Stimulated activated CD8-positive, alpha-beta memory T cell treated with anti-CD3 and anti-CD28 coated beads, Interleukin-15, amount 100 ng/mL, for 4 hours (primary cell): Measurements from ENCODE around the gene SLX4.
"Not testable (repeated sequence)": the region's sequence is repeated elsewhere in the genome, so short reads cannot be mapped to it uniquely, and the experiment has no call there.

ENCODE experiments used
- DNase-seq, 2 donors: peaks; one replicate each; pipeline ENCODE4 v3.0.0-alpha.2; 2020; ENCODE audit warnings: low read depth in 2 of 2

SLX4 gene

DNA sequence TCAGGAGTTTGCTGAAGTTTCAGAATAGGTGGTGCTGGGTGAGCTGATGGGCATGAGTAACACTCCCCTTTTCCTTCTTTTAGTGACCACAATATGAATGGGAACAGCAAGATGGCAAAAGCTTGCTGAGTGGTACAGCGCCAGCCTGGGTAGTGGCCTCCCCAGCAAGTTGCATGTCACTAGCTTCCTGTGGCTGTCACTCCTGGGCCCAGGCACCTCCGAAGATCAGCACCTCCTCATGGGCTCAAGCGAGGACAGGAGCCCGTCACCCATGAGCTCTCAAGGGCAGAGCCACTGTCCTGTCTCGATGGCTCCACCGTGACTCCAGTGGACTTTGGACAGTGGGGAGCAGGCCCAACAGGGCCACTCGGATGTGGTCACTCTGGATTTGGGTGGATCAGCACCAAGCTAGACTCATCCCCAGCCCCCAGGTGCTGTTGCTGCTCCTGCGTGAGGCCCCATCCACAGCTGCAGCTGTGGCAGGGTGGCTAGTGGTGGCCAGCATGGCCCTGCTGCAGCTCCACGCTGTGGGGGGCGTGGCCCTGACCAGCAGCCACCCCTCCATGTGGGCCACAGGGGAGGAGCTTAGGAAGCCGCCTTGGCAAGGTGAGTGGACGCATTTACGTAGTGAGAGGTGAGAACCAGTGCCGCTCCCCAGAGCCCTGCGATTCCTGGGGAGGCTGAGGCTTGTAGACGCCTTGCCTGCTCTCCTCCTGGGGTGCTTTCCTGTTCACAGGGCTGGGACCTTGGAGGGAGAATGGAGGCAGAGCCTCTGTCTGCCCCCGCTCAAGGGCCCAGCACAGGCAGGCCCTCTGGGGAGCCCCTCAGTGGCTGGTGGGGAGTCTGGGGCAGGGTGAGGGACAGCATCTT is 29.5 kb upstream of the SLX4 start:
- no peak for DNase-seq

GRCh38 chr16:3640207-3640606 is 28.8 kb upstream of the SLX4 start:
- no peak for DNase-seq

GRCh38 chr16:3638916-3639644 is 27.7 kb upstream of the SLX4 start:
- DNase-seq, result no peak

DNA sequence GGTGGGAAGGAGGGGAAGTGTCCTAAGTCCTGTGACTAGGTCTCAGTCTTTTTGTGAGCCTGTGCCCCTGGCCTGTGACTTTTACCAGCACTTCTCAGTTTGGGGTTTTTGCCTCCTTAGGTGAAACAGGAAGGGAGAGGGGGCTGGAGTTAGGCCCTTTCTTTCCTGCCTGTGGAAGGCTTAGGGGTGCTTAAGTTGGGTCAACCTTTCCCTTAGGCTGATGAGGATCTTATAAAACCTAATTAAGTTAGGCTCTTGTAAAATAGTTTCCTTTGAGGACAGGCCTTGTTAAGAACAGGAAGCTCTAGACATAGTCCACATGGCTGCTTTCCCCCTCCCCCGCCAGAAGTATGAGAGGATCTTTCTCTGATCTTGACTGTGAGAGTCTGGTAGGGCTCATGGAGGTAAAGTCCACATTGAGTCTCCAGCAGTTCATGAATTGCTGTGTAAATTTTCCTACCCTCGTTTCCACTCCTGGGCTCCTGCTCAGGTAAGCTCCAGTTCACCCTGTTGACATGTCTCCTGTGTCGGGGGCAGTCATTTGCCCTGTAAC is 26.0 kb upstream of the SLX4 start:
- DNase-seq, result no peak

GRCh38 chr16:3625911-3626732 is 14.7 kb upstream of the SLX4 start:
- DNase-seq, result no peak

GRCh38 chr16:3625331-3625730 is 13.9 kb upstream of the SLX4 start:
- no peak for DNase-seq

GRCh38 chr16:3623642-3624041 is 12.2 kb upstream of the SLX4 start:
- no peak for DNase-seq

DNA sequence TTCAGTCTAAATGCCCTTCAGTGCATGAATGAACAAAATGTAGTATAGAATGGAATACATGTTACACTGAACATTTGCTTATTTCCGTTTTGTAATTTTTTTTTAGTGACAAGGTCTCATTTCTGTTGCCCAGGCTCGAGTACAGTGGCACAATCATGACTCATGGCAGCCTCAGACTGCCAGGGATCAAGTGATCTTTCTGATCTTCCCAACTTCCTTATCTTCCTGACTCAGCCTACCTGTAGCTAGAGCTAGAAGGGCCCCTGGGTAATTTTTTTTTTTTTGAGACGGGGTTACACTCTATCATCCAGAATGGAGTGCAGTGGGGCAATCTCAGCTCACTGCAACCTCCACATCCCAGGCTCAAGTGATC is 7.3 kb upstream of the SLX4 start:
- DNase-seq, result no peak

- DNase-seq, result no peak
Measured at GRCh38 chr16:3612510-3613466, 1.4 kb upstream of the SLX4 start.

GRCh38 chr16:3610698-3611145 is 684 bp downstream of the SLX4 start:
- DNase-seq, result no peak

- no peak for DNase-seq
Measured at GRCh38 chr16:3609895-3610697, 1.3 kb downstream of the SLX4 start.

GRCh38 chr16:3608976-3609375 is 2.4 kb downstream of the SLX4 start:
- not testable (repeated sequence) for DNase-seq

GRCh38 chr16:3608069-3608468 is 3.3 kb downstream of the SLX4 start:
- no peak for DNase-seq

DNA sequence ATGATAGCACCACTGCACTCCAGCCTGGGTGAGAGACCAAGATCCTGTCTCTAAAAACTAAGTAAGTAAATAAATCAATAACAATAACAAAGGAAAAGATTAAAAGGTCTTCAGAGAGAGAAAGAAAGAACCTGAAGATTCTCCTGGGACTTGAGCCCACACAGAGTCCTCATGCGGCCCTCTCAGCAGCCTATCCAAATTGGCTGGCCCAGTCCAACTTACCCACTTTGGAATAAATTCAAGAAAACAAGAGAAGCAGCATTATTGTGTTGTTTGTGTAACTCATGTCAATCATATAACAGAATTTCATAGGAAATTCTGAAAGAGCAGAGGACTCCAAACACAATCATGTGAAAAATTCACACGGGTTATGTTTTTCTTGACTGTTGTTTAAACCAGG is 3.8 kb downstream of the SLX4 start:
- DNase-seq, result no peak

GRCh38 chr16:3607161-3607560 is 4.2 kb downstream of the SLX4 start:
- no peak for DNase-seq

DNA sequence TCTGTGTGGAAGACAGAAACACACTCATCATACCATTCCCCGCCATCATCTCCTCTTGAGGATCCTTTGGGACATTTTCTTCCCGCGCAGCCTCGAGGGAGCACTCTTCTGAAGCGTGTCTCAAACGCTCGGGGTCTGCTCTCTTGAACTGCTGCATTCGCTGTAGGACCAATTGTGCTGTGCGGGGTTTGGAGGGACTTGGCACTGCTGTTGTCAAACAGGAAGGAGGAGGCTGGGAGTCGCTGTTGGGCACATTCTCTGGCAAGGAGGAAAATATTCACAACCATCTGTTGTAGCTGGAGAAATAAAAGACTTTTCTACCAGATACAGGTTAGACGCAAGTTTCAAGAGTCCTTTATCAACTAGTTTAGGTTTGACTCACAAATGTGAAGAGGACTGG is 5.0 kb downstream of the SLX4 start:
- no peak for DNase-seq

GRCh38 chr16:3602320-3602653 is 9.1 kb downstream of the SLX4 start:
- DNase-seq, result no peak

DNA sequence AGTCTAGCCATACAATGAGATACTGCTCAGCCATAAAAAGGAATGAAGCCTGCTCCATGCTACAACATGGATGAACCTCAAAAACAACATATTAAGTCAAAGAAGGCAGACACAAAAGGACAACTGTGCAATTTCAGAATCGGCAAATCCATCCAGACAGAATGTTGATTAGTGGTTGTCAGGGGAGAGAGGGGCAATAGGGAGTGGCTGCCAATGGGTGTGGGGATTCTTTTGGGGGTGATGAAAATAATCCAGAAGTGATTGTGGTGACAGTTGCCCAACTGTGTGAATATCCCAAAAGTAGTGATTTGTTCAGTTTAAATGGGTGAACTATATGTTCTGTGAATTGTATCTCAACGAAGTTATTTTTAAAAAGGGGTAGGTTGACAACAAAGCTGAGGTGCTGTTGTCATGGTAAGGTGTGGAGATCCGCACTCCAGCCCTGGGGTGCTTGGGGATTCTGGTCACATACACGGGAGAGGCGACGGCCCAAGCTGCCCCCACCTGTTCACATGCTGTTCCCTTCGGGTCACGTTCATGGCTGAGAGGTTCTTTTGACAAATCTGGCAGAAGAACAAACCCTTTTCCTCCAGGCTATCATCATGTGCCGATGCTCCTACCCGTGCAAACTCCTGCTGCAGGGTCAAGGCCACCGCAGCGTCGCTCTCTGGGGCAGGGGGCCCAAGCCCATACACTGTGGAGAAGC is 9.6 kb downstream of the SLX4 start:
- DNase-seq, result no peak

GRCh38 chr16:3599922-3600321 is 11.5 kb downstream of the SLX4 start:
- DNase-seq, result no peak
